ENCODE measurements around the gene CHD3.

CHD3 gene

GRCh38 chr17:7940743-7941142 is 52.2 kb downstream of the CHD3 start:
- H4K20me1 ChIP-seq (ENCODE audit: insufficient read depth, low read length) = no peaks in the 10 kb centered on the region; the same call in 1 of the 2 replicates
- H3K9ac ChIP-seq (ENCODE audit: low read depth, low read length) = no peak overlapping the region
- DNase-seq (no peak), ATAC-seq (ENCODE audit: insufficient read depth, low read depth) (no peak)
- peaks cover 7% of the 10 kb centered on the region; the same call in 1 of the 2 replicates for H3K4me1 ChIP-seq (ENCODE audit: insufficient read depth, low read length)
- TF ChIP-seq CTCF (IDR thresholded peaks at IDR 0.05; ENCODE audit: borderline replicate concordance, extremely low read depth, low read length, poor library complexity, severe bottlenecking) (no peak), EZH2 (IDR thresholded peaks at IDR 0.05; ENCODE audit: borderline replicate concordance, low read depth, low read length, severe bottlenecking) (no peak)
- peaks cover 8% of the 10 kb centered on the region; the same call in 1 of the 2 replicates for H3K79me2 ChIP-seq (ENCODE audit: insufficient read depth, low read length)
- no peak overlapping the region for H3K4me2 ChIP-seq (ENCODE audit: insufficient read depth, low read length)
- H3K9me3 ChIP-seq (ENCODE audit: insufficient read depth, low read length, severe bottlenecking) = no peaks in the 10 kb centered on the region
- H2AFZ ChIP-seq (ENCODE audit: low read depth, low read length) = no peak overlapping the region
- H3K27me3 ChIP-seq (ENCODE audit: insufficient read depth, low read length, poor library complexity) = no peaks in the 10 kb centered on the region
- H3K36me3 ChIP-seq (ENCODE audit: insufficient read depth, low read length) = peaks cover 83% of the 10 kb centered on the region
- H3K4me3 ChIP-seq (ENCODE audit: low read depth in 1 of 2, low read length in 2 of 2) = no peak overlapping the region
- H3K27ac ChIP-seq (ENCODE audit: low read length) = no peak overlapping the region

GRCh38 chr17:7943291-7943690 is 54.7 kb downstream of the CHD3 start:
- H3K9me3 ChIP-seq (ENCODE audit: insufficient read depth, low read length, severe bottlenecking) = no peaks in the 10 kb centered on the region
- H4K20me1 ChIP-seq (ENCODE audit: insufficient read depth, low read length) = no peaks in the 10 kb centered on the region; the same call in 1 of the 2 replicates
- H3K27me3 ChIP-seq (ENCODE audit: insufficient read depth, low read length, poor library complexity) = no peaks in the 10 kb centered on the region
- DNase-seq (no peak), ATAC-seq (ENCODE audit: insufficient read depth, low read depth) (no peak)
- H3K9ac ChIP-seq (ENCODE audit: low read depth, low read length) = no peak overlapping the region
- no peak for TF ChIP-seq CTCF (IDR thresholded peaks at IDR 0.05; ENCODE audit: borderline replicate concordance, extremely low read depth, low read length, poor library complexity, severe bottlenecking)
- TF ChIP-seq EZH2 (IDR thresholded peaks at IDR 0.05; ENCODE audit: borderline replicate concordance, low read depth, low read length, severe bottlenecking) = no peak
- peaks cover 88% of the 10 kb centered on the region for H3K36me3 ChIP-seq (ENCODE audit: insufficient read depth, low read length)
- no peak overlapping the region for H3K27ac ChIP-seq (ENCODE audit: low read length)
- H3K4me1 ChIP-seq (ENCODE audit: insufficient read depth, low read length) = no peaks in the 10 kb centered on the region
- no peak overlapping the region for H2AFZ ChIP-seq (ENCODE audit: low read depth, low read length)
- H3K4me2 ChIP-seq (ENCODE audit: insufficient read depth, low read length) = no peak overlapping the region
- H3K79me2 ChIP-seq (ENCODE audit: insufficient read depth, low read length) = 0 out of 2 replicates have a peak, but pooled peaks cover 1% of the 10 kb centered on the region
- no peak overlapping the region for H3K4me3 ChIP-seq (ENCODE audit: low read depth in 1 of 2, low read length in 2 of 2)

- Histone ChIP-seq H3K9me3 (ENCODE audit: insufficient read depth, low read length, severe bottlenecking) (no peaks in the 10 kb centered on the region), H3K4me2 (ENCODE audit: insufficient read depth, low read length) (no peak overlapping the region), H3K9ac (ENCODE audit: low read depth, low read length) (no peak overlapping the region), H3K27me3 (ENCODE audit: insufficient read depth, low read length, poor library complexity) (no peaks in the 10 kb centered on the region), H2AFZ (ENCODE audit: low read depth, low read length) (no peak overlapping the region), H3K27ac (ENCODE audit: low read length) (no peak overlapping the region), H3K36me3 (ENCODE audit: insufficient read depth, low read length) (peaks cover 89% of the 10 kb centered on the region), H3K4me1 (ENCODE audit: insufficient read depth, low read length) (no peaks in the 10 kb centered on the region), H3K79me2 (ENCODE audit: insufficient read depth, low read length) (no peaks in the 10 kb centered on the region), H3K4me3 (ENCODE audit: low read depth in 1 of 2, low read length in 2 of 2) (no peak overlapping the region), H4K20me1 (ENCODE audit: insufficient read depth, low read length) (no peaks in the 10 kb centered on the region; the same call in 1 of the 2 replicates)
- TF ChIP-seq EZH2 (IDR thresholded peaks at IDR 0.05; ENCODE audit: borderline replicate concordance, low read depth, low read length, severe bottlenecking) (no peak), CTCF (IDR thresholded peaks at IDR 0.05; ENCODE audit: borderline replicate concordance, extremely low read depth, low read length, poor library complexity, severe bottlenecking) (no peak)
- DNase-seq (no peak), ATAC-seq (ENCODE audit: insufficient read depth, low read depth) (no peak)
Observed at GRCh38 chr17:7944326-7944725, 55.7 kb downstream of the CHD3 start.

- no peak overlapping the region for H3K9ac ChIP-seq (ENCODE audit: low read depth, low read length)
- H4K20me1 ChIP-seq (ENCODE audit: insufficient read depth, low read length) = no peaks in the 10 kb centered on the region
- no peak for ATAC-seq (ENCODE audit: insufficient read depth, low read depth)
- TF ChIP-seq CTCF (IDR thresholded peaks at IDR 0.05; ENCODE audit: borderline replicate concordance, extremely low read depth, low read length, poor library complexity, severe bottlenecking) = no peak
- TF ChIP-seq EZH2 (IDR thresholded peaks at IDR 0.05; ENCODE audit: borderline replicate concordance, low read depth, low read length, severe bottlenecking) = no peak
- DNase-seq = no peak
- H3K4me2 ChIP-seq (ENCODE audit: insufficient read depth, low read length) = no peak overlapping the region
- no peak overlapping the region for H3K4me3 ChIP-seq (ENCODE audit: low read depth in 1 of 2, low read length in 2 of 2)
- no peaks in the 10 kb centered on the region for H3K27me3 ChIP-seq (ENCODE audit: insufficient read depth, low read length, poor library complexity)
- H3K9me3 ChIP-seq (ENCODE audit: insufficient read depth, low read length, severe bottlenecking) = no peaks in the 10 kb centered on the region
- peaks cover 80% of the 10 kb centered on the region for H3K36me3 ChIP-seq (ENCODE audit: insufficient read depth, low read length)
- H3K27ac ChIP-seq (ENCODE audit: low read length) = no peak overlapping the region
- no peaks in the 10 kb centered on the region for H3K79me2 ChIP-seq (ENCODE audit: insufficient read depth, low read length)
- no peak overlapping the region for H2AFZ ChIP-seq (ENCODE audit: low read depth, low read length)
- H3K4me1 ChIP-seq (ENCODE audit: insufficient read depth, low read length) = no peaks in the 10 kb centered on the region
Observed at GRCh38 chr17:7945651-7946050, 57.1 kb downstream of the CHD3 start.

All from DND-41 (cell line).